T-helper 2 cell treated with Interferon-gamma antibody and Interleukin-4, amounts not matched to agents 100 ng/mL and 5 ng/mL, for 36 hours (primary cell): ENCODE data around the gene SAMD14. TPM values are rescaled to one million over a fixed set of nuclear protein-coding genes. Genes with fewer than 3 reads are reported as not detected.

Experiments
- intact Hi-C: fragments of 100-400 bp; cut with micrococcal nuclease; formaldehyde crosslinking; loops from one replicate; pipeline ENCODE4 v1.15.1; 2023
- total RNA-seq: library from RNA; stranded (reverse); gene quantifications from 2 replicates; pipeline ENCODE4 v1.2.3, GENCODE V29; 2022

The SAMD14 gene
- total RNA-seq, result 0.98 and 1.1 TPM in 2 replicates

GRCh38 chr17:50129728-50130558 lies at the start of gene SAMD14:
SAMD14 (minus strand) TSS chr17:50130160; CDS start chr17:50124959, 5,201 bp downstream.
- intact Hi-C loops, result loop anchor here (5.0 kb wide), 1 partner anchor 52 kb away; no protein-coding TSS in a partner anchor

GRCh38 chr17:50177983-50178834 lies 48.2 kb upstream of the SAMD14 start:
- intact Hi-C loops, result no loop called here

DNA sequence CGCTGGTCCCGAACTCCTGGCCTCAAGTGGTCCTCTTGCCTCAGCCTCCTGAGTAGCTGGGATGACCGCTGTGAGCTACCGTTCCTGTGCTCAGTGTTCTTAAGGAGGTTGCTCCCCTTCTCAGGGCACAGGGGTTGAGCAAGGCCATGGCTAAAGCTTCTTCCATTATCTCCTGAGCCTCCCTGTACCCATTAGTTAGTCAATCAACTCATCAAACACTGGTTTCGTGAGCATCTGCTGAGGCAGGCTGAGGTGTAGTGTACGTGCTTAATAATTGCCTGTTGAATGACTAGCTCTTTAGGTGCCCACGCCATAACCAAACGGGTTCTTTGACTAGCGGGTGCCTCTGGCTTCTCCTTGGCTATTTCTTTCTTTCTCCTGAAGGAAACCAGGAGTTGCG lies 47.5 kb upstream of the SAMD14 start:
- intact Hi-C loops, result no loop called here

- intact Hi-C loops, result no loop called here
Observed at GRCh38 chr17:50176559-50177357, 46.8 kb upstream of the SAMD14 start.

- intact Hi-C loops, result no loop called here
Observed at GRCh38 chr17:50175035-50175807, 45.3 kb upstream of the SAMD14 start.

GRCh38 chr17:50174444-50174843 lies 44.5 kb upstream of the SAMD14 start:
- intact Hi-C loops, result no loop called here

DNA sequence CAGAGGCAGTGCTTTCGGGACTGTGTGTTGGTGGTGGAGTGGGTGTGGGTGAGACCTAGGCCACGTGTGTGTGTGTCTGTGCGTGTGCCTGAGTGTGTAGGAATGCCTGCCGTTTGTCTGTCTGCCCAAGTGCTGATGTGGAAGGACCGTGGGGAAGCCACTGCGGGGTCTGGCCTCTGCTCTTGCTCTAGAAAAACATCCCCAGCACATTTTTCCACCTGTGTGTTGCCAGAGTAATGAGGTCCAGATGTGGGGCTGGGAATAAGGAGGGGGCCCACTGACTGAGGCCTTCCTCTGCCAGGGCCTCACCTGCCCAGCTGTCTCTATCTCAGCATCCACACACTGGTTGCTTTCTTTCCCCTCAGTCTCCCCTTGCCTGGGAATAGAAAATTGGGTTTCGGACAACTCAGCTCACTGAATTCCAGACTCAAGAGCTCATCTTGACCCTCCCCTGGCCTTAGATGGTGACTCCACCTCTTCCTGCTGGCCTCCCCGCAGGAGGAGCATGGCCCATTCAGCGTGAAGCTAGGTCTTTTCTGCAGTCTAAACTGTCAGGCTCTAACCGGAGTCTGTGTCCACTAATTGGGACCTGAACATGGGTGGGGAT lies 43.5 kb upstream of the SAMD14 start:
- intact Hi-C loops, result no loop called here

DNA sequence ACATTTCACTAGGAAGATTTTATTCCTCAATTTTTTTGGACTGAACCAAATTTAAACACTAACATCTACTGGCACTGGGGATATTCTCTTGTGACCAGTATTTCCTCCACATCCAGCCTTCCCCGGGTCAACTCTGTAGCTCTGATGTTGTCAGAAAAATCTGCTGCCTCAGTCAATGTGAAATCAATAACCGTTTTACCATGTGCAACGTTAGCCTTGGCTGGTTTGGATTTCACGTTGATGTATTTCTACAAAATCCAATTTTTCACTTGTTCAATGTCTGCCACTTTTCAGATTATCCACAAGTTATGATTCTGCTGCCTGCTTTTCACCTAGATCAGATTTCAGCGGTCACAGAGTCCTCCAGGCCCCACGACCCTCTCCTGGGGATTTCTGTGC lies 43.0 kb upstream of the SAMD14 start:
- intact Hi-C loops, result no loop called here

DNA sequence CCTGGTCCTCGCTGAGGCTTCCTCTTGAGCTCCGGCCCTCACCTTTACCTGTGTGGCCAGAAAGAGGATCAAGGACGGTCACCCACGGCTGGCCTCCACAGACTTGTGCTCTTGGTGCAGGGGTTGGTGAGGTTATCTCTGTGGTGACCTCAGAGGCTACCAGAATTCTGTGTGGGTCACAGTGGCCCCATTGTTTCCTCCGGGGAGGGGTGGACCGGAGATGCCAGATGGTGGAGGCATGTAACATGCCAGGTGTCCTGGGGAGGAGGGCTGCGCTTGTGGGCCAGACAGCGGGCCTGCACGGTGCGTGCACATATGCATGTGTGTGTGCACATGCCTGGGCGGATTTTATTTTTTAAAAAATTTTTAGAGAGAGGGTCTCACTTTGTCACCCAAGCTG lies 42.2 kb upstream of the SAMD14 start:
- intact Hi-C loops, result no loop called here

- intact Hi-C loops, result no loop called here
Observed at GRCh38 chr17:50171371-50172071, 41.6 kb upstream of the SAMD14 start.

DNA sequence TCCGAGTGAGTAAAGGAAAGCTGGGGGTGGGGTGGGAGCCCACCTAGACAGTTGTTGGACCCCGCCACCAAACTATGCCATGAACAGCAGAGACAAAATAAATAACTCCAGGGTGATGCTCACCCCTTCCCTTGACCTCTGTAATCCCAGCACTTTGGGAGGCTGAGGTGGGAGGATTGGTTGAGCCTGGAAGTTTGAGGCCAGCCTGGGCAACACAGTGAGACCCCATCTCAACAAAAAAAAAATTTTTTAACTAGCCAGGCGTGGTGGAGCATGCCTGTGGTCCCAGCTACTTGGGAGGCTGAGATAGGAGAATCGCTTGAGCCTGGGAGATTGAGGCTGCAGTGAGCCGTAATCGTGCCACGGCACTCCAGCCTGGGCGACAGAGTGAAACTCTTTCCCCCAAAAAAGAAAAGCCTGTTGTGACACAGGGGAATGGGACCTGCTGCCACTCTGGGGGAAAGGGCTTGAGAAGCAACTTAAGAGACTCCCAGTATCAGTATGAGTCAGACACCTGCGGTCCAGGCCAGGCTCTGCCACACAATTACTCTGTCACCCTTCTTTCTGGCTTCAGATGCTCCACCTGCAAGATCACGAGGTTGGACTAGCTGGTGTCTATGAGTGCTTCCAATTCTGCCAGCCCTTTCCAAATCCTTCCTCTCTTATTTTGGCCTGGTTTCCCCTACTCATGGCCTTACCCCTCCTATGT lies 40.9 kb upstream of the SAMD14 start:
- intact Hi-C loops, result no loop called here

GRCh38 chr17:50169881-50170459 lies 40.0 kb upstream of the SAMD14 start:
- intact Hi-C loops, result loop anchor here (1.0 to 2.0 kb wide), 3 partner anchors 28 to 309 kb away; partner anchors contain the start of gene RSAD1

- intact Hi-C loops, result loop anchor here (1.0 to 2.0 kb wide), 3 partner anchors 29 to 310 kb away; partner anchors contain the start of gene RSAD1
Observed at GRCh38 chr17:50169121-50169764, 39.3 kb upstream of the SAMD14 start.

- intact Hi-C loops, result loop anchor here (2.0 kb wide), 1 partner anchor 310 kb away; the partner anchor contains the start of gene RSAD1
Observed at GRCh38 chr17:50168319-50168718, 38.4 kb upstream of the SAMD14 start.

GRCh38 chr17:50167371-50167770 lies 37.4 kb upstream of the SAMD14 start:
- intact Hi-C loops, result no loop called here

GRCh38 chr17:50166518-50167181 lies 36.7 kb upstream of the SAMD14 start:
- intact Hi-C loops, result no loop called here

DNA sequence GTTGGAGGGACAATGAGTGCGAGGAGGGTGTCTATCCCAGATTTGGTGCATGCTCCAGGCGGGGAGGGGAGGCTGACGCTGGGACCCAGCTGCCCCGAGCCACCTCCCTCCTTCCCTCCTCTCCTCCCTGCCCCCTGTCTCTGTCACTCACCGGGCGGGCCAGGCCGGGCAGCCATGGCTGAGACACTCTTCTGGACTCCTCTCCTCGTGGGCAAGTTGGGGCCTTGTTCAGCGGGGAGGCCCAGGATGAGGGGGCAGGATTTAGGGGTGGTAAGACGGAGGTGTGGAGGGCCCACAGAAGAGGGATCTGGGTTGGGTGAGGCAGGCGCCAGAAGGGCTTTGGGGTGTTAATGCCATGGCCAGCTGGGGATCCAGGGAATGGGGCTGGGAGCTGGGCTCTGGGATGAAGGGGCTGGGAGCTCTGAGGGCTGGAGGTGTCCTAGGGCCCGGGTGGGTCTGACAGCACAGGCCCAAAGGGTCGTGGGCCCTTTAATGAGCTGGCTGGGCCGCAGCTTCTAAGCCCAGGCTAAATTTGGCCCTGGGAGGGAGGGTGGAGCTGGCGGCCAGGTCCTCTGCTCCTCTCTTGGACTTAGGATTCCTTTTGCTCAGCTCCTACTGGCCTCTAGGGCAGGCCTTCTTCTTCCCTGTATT lies 36.0 kb upstream of the SAMD14 start, which contains the start of gene SGCA:
Gene SGCA (plus strand): TSS at position 139 of the 651 bp plus-strand sequence. CDS start 36 bp downstream, at position 175.
- intact Hi-C loops, result no loop called here
